Measurements from ENCODE around the gene FUOM. TPM values are rescaled to one million over a fixed set of nuclear protein-coding genes. Genes with fewer than 3 reads are reported as not detected.

FUOM gene
- total and polyA plus RNA-seq, 12 donors: 4.8 to 47.9 (median 15.8) TPM

GRCh38 chr10:133326745-133327650, 30.8 kb downstream of the FUOM start:
- Histone ChIP-seq H3K36me3 (replicated peaks in 1 of 2) (no peaks in the 10 kb centered on the region), H3K4me1 (replicated peaks in 1 of 2) (peaks cover 0 to 21% of the 10 kb centered on the region in 2 donors), H3K27me3 (peaks cover 41% of the 10 kb centered on the region), H3K4me3 (no peak overlapping the region), H3K27ac (no peak overlapping the region), H3K9me3 (replicated peaks in 1 of 3) (no peaks in the 10 kb centered on the region)
- 21 to 28% (median 26%) methylated on average over 10 to 28 of the region's 28 CpGs for WGBS, 4 donors
- intact Hi-C loops (cut with DNase I): no loop called here
- no peak for TF ChIP-seq POLR2A (IDR thresholded peaks at IDR 0.05)
- TF ChIP-seq CTCF (IDR thresholded peaks at IDR 0.05): no peak
- DNase-seq: peak in 1 of 7 donors; percentile 34

GRCh38 chr10:133326223-133326551, 31.6 kb downstream of the FUOM start:
- WGBS, 4 donors: 32 to 44% (median 39%) methylated on average over 9 of the region's 9 CpGs
- Histone ChIP-seq H3K4me3 (peak overlapping the region in 1 of 4 donors; percentile 53), H3K27me3 (peaks cover 41% of the 10 kb centered on the region)

GRCh38 chr10:133325440-133326222, 32.2 kb downstream of the FUOM start:
- Histone ChIP-seq H3K27ac (peak overlapping the region in 1 of 5 donors; percentile 52), H3K9me3 (replicated peaks in 1 of 3) (no peaks in the 10 kb centered on the region), H3K4me1 (replicated peaks in 1 of 2) (peaks cover 0 to 21% of the 10 kb centered on the region in 2 donors), H3K4me3 (peak overlapping the region in 2 of 4 donors; percentile 16 to 53), H3K27me3 (peaks cover 41% of the 10 kb centered on the region), H3K36me3 (replicated peaks in 1 of 2) (no peaks in the 10 kb centered on the region)
- TF ChIP-seq CTCF (IDR thresholded peaks at IDR 0.05): no peak
- TF ChIP-seq POLR2A (IDR thresholded peaks at IDR 0.05): no peak
- intact Hi-C loops (cut with DNase I): no loop called here
- 1 to 7% (median 2%) methylated on average over 3 to 90 of the region's 91 CpGs for WGBS, 4 donors
- DNase-seq: peak in 2 of 7 donors; percentile 31 to 84

More at GRCh38 chr10:133326223-133326551, 31.6 kb downstream of the FUOM start:
- Histone ChIP-seq H3K27ac (peak overlapping the region in 1 of 5 donors; percentile 52), H3K36me3 (replicated peaks in 1 of 2) (no peaks in the 10 kb centered on the region), H3K9me3 (replicated peaks in 1 of 3) (no peaks in the 10 kb centered on the region), H3K4me1 (replicated peaks in 1 of 2) (peaks cover 0 to 21% of the 10 kb centered on the region in 2 donors)
- no peak for TF ChIP-seq POLR2A (IDR thresholded peaks at IDR 0.05)
- no peak for TF ChIP-seq CTCF (IDR thresholded peaks at IDR 0.05)
- intact Hi-C loops (cut with DNase I): no loop called here
- no peak for DNase-seq

GRCh38 chr10:133324857-133325260, 33.0 kb downstream of the FUOM start:
- no peaks in the 10 kb centered on the region for H3K36me3 ChIP-seq (replicated peaks in 1 of 2)
- DNase-seq: no peak
- intact Hi-C loops (cut with DNase I): no loop called here
- H3K9me3 ChIP-seq (replicated peaks in 1 of 3): no peaks in the 10 kb centered on the region
- H3K27ac ChIP-seq: peak overlapping the region in 1 of 5 donors; percentile 52
- TF ChIP-seq POLR2A (IDR thresholded peaks at IDR 0.05): no peak
- no peak for TF ChIP-seq CTCF (IDR thresholded peaks at IDR 0.05)
- peak overlapping the region in 1 of 4 donors; percentile 53 for H3K4me3 ChIP-seq
- WGBS, 4 donors: 19 to 30% (median 22%) methylated on average over 6 to 20 of the region's 20 CpGs
- peaks cover 0 to 19% of the 10 kb centered on the region in 2 donors for H3K4me1 ChIP-seq (replicated peaks in 1 of 2)
- H3K27me3 ChIP-seq: peaks cover 41% of the 10 kb centered on the region
